MCF 10A (cell line): ENCODE data around the gene MTFR1L. TPM values are rescaled to one million over a fixed set of nuclear protein-coding genes. Genes with fewer than 3 reads are reported as not detected.
"Not testable (repeated sequence)": the region's sequence is repeated elsewhere in the genome, so short reads cannot be mapped to it uniquely, and the experiment has no call there.

Experiments
- BruUV-seq: library from RNA; stranded (reverse); fragments of 400-500 nt; replicated peaks from 2 replicates; lab custom pipeline; 2021; lab: Mats Ljungman, UMichigan
- CTCF ChIA-PET: fragments of 300-600 bp; sonication (Branson Sonifier 250); formaldehyde crosslinking; extraction: SDS; loops from one replicate; lab custom pipeline; 2021; ENCODE audit warnings: antibody characterized with exemption, inconsistent platforms; lab: Yijun Ruan, JAX
- POLR2A ChIA-PET: fragments of 300-600, 350-650 bp; sonication (Branson Sonifier 250); formaldehyde crosslinking; extraction: SDS; loops from one replicate; lab custom pipeline; 2020; ENCODE audit warnings: antibody characterized with exemption, inconsistent platforms; lab: Yijun Ruan, JAX
- DNase-seq: peaks from one replicate; pipeline ENCODE4 v3.0.0-alpha.2; 2018; ENCODE audit not compliant: unreplicated experiment
- H3K27ac Mint-ChIP-seq: one replicate; pipeline ENCODE4 v1.8.0; 2022; ENCODE audit warnings: mild to moderate bottlenecking, low read depth, mixed read lengths; ENCODE audit not compliant: unreplicated experiment
- H3K27me3 Mint-ChIP-seq: one replicate; pipeline ENCODE4 v1.8.0; 2022; ENCODE audit warnings: mixed read lengths; ENCODE audit not compliant: insufficient read depth, unreplicated experiment
- H3K36me3 Mint-ChIP-seq: one replicate; pipeline ENCODE4 v1.8.0; 2022; ENCODE audit warnings: mild to moderate bottlenecking, moderate library complexity, mixed read lengths; ENCODE audit not compliant: insufficient read depth, unreplicated experiment
- H3K4me1 Mint-ChIP-seq: one replicate; pipeline ENCODE4 v1.8.0; 2022; ENCODE audit warnings: mixed read lengths; ENCODE audit not compliant: insufficient read depth, unreplicated experiment
- H3K4me3 Mint-ChIP-seq: one replicate; pipeline ENCODE4 v1.8.0; 2022; ENCODE audit warnings: mild to moderate bottlenecking, moderate library complexity, mixed read lengths; ENCODE audit not compliant: unreplicated experiment
- H3K9me3 Mint-ChIP-seq: one replicate; pipeline ENCODE4 v1.8.0; 2022; ENCODE audit warnings: mixed read lengths; ENCODE audit not compliant: unreplicated experiment
- intact Hi-C: fragments of 100-400 bp; cut with micrococcal nuclease; formaldehyde crosslinking; loops from 2 replicates; pipeline ENCODE4 v1.14.1; 2022
- total RNA-seq: library from RNA; stranded (reverse); gene quantifications from 2 replicates; pipeline ENCODE4 v1.2.3, GENCODE V29; 2022
- TF ChIP-seq, protein P1 (sequence below): fragments of 200-600 bp; IDR thresholded peaks from one replicate; pipeline ENCODE4 v1.8.0; 2022; ENCODE audit warnings: antibody characterized with exemption, mild to moderate bottlenecking; ENCODE audit not compliant: unreplicated experiment

The MTFR1L gene
- total RNA-seq, 1 experiment from 2014 or later, result 39.3 TPM

DNA sequence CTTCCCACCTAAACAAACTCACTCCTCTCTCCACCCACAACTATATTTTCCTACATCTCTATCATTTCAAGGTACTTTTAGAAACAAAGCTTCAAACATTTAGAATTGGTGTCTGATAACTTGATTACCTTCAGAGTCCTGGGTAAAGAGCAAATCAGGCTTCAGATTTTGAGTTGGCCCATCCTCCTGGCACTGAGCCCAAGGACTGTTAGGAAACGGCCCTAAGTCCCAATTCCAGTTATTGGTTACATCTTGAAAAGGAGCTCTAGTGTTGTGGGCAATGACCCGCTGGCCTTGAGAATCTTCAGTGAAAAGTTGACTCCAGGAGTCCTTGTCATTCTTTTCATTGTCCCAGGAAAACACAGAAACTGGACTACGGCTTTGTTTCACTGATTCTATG lies 15.1 kb downstream of the MTFR1L start:
- no peak for DNase-seq
- TF ChIP-seq, protein P1, sequence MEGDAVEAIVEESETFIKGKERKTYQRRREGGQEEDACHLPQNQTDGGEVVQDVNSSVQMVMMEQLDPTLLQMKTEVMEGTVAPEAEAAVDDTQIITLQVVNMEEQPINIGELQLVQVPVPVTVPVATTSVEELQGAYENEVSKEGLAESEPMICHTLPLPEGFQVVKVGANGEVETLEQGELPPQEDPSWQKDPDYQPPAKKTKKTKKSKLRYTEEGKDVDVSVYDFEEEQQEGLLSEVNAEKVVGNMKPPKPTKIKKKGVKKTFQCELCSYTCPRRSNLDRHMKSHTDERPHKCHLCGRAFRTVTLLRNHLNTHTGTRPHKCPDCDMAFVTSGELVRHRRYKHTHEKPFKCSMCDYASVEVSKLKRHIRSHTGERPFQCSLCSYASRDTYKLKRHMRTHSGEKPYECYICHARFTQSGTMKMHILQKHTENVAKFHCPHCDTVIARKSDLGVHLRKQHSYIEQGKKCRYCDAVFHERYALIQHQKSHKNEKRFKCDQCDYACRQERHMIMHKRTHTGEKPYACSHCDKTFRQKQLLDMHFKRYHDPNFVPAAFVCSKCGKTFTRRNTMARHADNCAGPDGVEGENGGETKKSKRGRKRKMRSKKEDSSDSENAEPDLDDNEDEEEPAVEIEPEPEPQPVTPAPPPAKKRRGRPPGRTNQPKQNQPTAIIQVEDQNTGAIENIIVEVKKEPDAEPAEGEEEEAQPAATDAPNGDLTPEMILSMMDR, result no peak
- BruUV-seq, result TSS peak; percentile 40
- POLR2A ChIA-PET, result interaction anchor here (0.6 to 2.9 kb wide), 8 partner anchors 10 to 163 kb away, joined by 3 to 14 read pairs (median 6); partner anchors contain the start of genes MTFR1L and PAFAH2
- peaks cover 12% of the 10 kb centered on the region for H3K4me1 Mint-ChIP-seq
- H3K27ac Mint-ChIP-seq, result peak overlapping the region; percentile 36
- no peak overlapping the region for H3K4me3 Mint-ChIP-seq
- peaks cover 44% of the 10 kb centered on the region for H3K36me3 Mint-ChIP-seq
- no peaks in the 10 kb centered on the region for H3K27me3 Mint-ChIP-seq
- CTCF ChIA-PET, result interaction anchor here (0.5 to 1.6 kb wide), 7 partner anchors 10 to 886 kb away, joined by 3 to 9 read pairs (median 3); partner anchors contain the start of gene PAFAH2
- no peaks in the 10 kb centered on the region for H3K9me3 Mint-ChIP-seq
- intact Hi-C loops, result no loop called here

GRCh38 chr1:25836695-25837094 lies 16.9 kb downstream of the MTFR1L start:
- H3K9me3 Mint-ChIP-seq, result no peaks in the 10 kb centered on the region

GRCh38 chr1:25837262-25837875 lies 17.6 kb downstream of the MTFR1L start:
- H3K27me3 Mint-ChIP-seq, result no peaks in the 10 kb centered on the region
- POLR2A ChIA-PET, result interaction anchor here (0.6 to 1.6 kb wide), 10 partner anchors 10 to 160 kb away, joined by 3 to 6 read pairs (median 4); partner anchors contain the start of gene PAFAH2
- H3K9me3 Mint-ChIP-seq, result no peaks in the 10 kb centered on the region
- H3K36me3 Mint-ChIP-seq, result peaks cover 19% of the 10 kb centered on the region
- TF ChIP-seq, protein P1, result peak; percentile 45
- CTCF ChIA-PET, result interaction anchor here (0.6 to 1.3 kb wide), 9 partner anchors 16 to 638 kb away, joined by 3 to 5 read pairs (median 3); partner anchors contain the start of genes MTFR1L, PAFAH2 and PAQR7
- DNase-seq, result peak; percentile 44
- peaks cover 12% of the 10 kb centered on the region for H3K4me1 Mint-ChIP-seq
- no peak overlapping the region for H3K27ac Mint-ChIP-seq
- no TSS peak for BruUV-seq
- H3K4me3 Mint-ChIP-seq, result no peak overlapping the region
- intact Hi-C loops, result loop anchor here (1.0 to 2.0 kb wide), 2 partner anchors 57 to 161 kb away; partner anchors contain the start of gene PAFAH2

More at GRCh38 chr1:25836695-25837094, 16.9 kb downstream of the MTFR1L start:
- H3K4me3 Mint-ChIP-seq, result no peak overlapping the region
- TF ChIP-seq, protein P1, result no peak
- H3K4me1 Mint-ChIP-seq, result peaks cover 12% of the 10 kb centered on the region
- intact Hi-C loops, result loop anchor here (1.0 to 2.0 kb wide), 2 partner anchors 58 to 162 kb away; partner anchors contain the start of gene PAFAH2
- no TSS peak for BruUV-seq
- ChIA-PET POLR2A (interaction anchor here (0.7 to 1.6 kb wide), 8 partner anchors 15 to 161 kb away, joined by 3 to 6 read pairs (median 4); partner anchors contain the start of gene PAFAH2), CTCF (interaction anchor here (0.6 to 1.3 kb wide), 7 partner anchors 15 to 174 kb away, joined by 3 to 5 read pairs (median 3); partner anchors contain the start of genes MTFR1L, PAFAH2 and PAQR7)
- H3K27ac Mint-ChIP-seq, result no peak overlapping the region
- peaks cover 26% of the 10 kb centered on the region for H3K36me3 Mint-ChIP-seq
- DNase-seq, result no peak
- H3K27me3 Mint-ChIP-seq, result no peaks in the 10 kb centered on the region

DNA sequence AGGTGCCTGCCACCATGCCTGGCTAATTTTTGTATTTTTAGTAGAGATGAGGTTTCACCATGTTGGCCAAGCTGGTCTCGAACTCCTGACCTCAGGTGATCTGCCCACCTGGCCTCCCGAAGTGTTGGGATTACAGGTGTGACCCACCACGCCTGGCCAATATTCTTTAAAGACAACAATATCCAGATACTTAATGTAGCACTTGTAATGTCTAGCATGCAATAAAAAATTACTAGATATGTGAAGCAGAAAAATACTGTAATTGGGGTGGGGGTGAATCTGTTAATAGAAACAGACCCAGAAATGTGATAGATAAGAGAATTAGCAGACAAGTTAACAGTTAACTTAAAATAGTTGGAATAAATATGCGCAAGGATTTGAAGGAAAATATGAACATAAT lies 20.1 kb downstream of the MTFR1L start:
- H3K27ac Mint-ChIP-seq, BruUV-seq, H3K9me3 Mint-ChIP-seq, H3K4me3 Mint-ChIP-seq, H3K27me3 Mint-ChIP-seq, H3K36me3 Mint-ChIP-seq, DNase-seq, intact Hi-C loops: not testable (repeated sequence)
- H3K4me1 Mint-ChIP-seq, result peaks cover 15% of the 10 kb centered on the region
- ChIA-PET POLR2A (interaction anchor here (0.6 to 2.0 kb wide), 7 partner anchors 9 to 484 kb away, joined by 3 to 7 read pairs (median 4); partner anchors contain the start of gene MTFR1L), CTCF (interaction anchor here (0.6 to 1.3 kb wide), 10 partner anchors 8 to 158 kb away, joined by 3 to 5 read pairs (median 3); partner anchors contain the start of genes PAFAH2 and PAQR7)
